NCI-H748 (cell line): ENCODE results near the gene METTL16.

Experiments
- DNase-seq: peaks from one replicate; lab custom pipeline; 2025; ENCODE audit not compliant: unreplicated experiment; lab: John Stamatoyannopoulos, UW

The METTL16 gene

GRCh38 chr17:2416010-2416734 is 95.5 kb downstream of the METTL16 start:
- DNase-seq, result peak; percentile 82

- DNase-seq, result no peak
Measured at GRCh38 chr17:2415081-2415480, 96.6 kb downstream of the METTL16 start.

- no peak for DNase-seq
Measured at GRCh38 chr17:2414446-2415064, 97.1 kb downstream of the METTL16 start.

- no peak for DNase-seq
Measured at GRCh38 chr17:2412561-2413021, 99.1 kb downstream of the METTL16 start.

- DNase-seq, result no peak
Measured at GRCh38 chr17:2410951-2411350, 100.7 kb downstream of the METTL16 start.

- no peak for DNase-seq
Measured at GRCh38 chr17:2406903-2407790, 104.5 kb downstream of the METTL16 start.

- no peak for DNase-seq
Measured at GRCh38 chr17:2406271-2406902, 105.3 kb downstream of the METTL16 start.

GRCh38 chr17:2405247-2405926 is 106.3 kb downstream of the METTL16 start:
- no peak for DNase-seq

- DNase-seq, result no peak
Measured at GRCh38 chr17:2403044-2403443, 108.6 kb downstream of the METTL16 start.

- DNase-seq, result no peak
Measured at GRCh38 chr17:2402544-2402943, 109.1 kb downstream of the METTL16 start.

GRCh38 chr17:2401426-2402221 is 110.1 kb downstream of the METTL16 start:
- DNase-seq, result peak; percentile 99

- peak; percentile 92 for DNase-seq
Measured at GRCh38 chr17:2400877-2401425, 110.7 kb downstream of the METTL16 start, which contains the start of gene MNT. MNT (minus strand) TSS chr17:2401060; CDS start chr17:2400712, 348 bp downstream.

- peak; percentile 89 for DNase-seq
Measured at GRCh38 chr17:2400474-2400866, 111.2 kb downstream of the METTL16 start.

GRCh38 chr17:2399572-2400473 is 111.9 kb downstream of the METTL16 start:
- DNase-seq, result peak; percentile 98

- peak; percentile 88 for DNase-seq
Measured at GRCh38 chr17:2398655-2399571, 112.8 kb downstream of the METTL16 start.

GRCh38 chr17:2398182-2398581 is 113.5 kb downstream of the METTL16 start:
- DNase-seq, result no peak
